IMR-90 (cell line): ENCODE results near the gene RBM23. TPM values are rescaled to one million over a fixed set of nuclear protein-coding genes. Genes with fewer than 3 reads are reported as not detected.

ENCODE experiments used
- ATAC-seq: fragments of 200-7000 bp; cut with Tn5 transposase; 2 replicates; pipeline ENCODE4 v1.9.1; 2020; ENCODE audit warnings: low read depth, mild to moderate bottlenecking, moderate library complexity
- BruUV-seq: library from RNA; stranded (reverse); fragments of 400-500 nt; replicated peaks from 2 replicates; lab custom pipeline; 2021; lab: Mats Ljungman, UMichigan
- CTCF ChIA-PET: fragments of 300-600 bp; formaldehyde crosslinking; extraction: SDS; loops from one replicate; lab custom pipeline; 2021; ENCODE audit warnings: antibody characterized with exemption; lab: Yijun Ruan, JAX
- POLR2A ChIA-PET: fragments of 300-600 bp; sonication (Branson Sonifier 250); formaldehyde crosslinking; loops from one replicate; lab custom pipeline; 2022; ENCODE audit warnings: antibody characterized with exemption; ENCODE audit not compliant: unreplicated experiment; lab: Charles Lee
- DNase-seq: peaks from one replicate; pipeline ENCODE4 v3.0.0; 2013
- H2AFZ ChIP-seq: replicated peaks from 2 replicates; pipeline ENCODE3; 2013; ENCODE audit warnings: low read length, mild to moderate bottlenecking; ENCODE audit not compliant: poor library complexity
- H2AK5ac ChIP-seq: 2 replicates; pipeline ENCODE4 v1.6.1; 2013; ENCODE audit warnings: low read depth, low read length, inconsistent platforms
- H2AK9ac ChIP-seq: replicated peaks from 2 replicates; pipeline ENCODE3; 2013; ENCODE audit warnings: mild to moderate bottlenecking, low read depth, low read length, moderate library complexity; ENCODE audit not compliant: poor library complexity
- H2BK120ac ChIP-seq: 2 replicates; pipeline ENCODE4 v1.6.1; 2013; ENCODE audit warnings: low read depth, low read length, inconsistent platforms
- H2BK15ac ChIP-seq: 3 replicates; pipeline ENCODE4 v1.6.1; 2013; ENCODE audit warnings: low read depth, low read length, inconsistent platforms
- H2BK20ac ChIP-seq: 2 replicates; pipeline ENCODE4 v1.6.1; 2013; ENCODE audit warnings: low read depth, mild to moderate bottlenecking, inconsistent platforms, low read length, moderate library complexity
- H2BK5ac ChIP-seq: 2 replicates; pipeline ENCODE4 v1.6.1; 2013; ENCODE audit warnings: mild to moderate bottlenecking, low read depth, low read length, inconsistent platforms; ENCODE audit not compliant: poor library complexity, severe bottlenecking
- H3K14ac ChIP-seq: replicated peaks from 2 replicates; pipeline ENCODE4 v1.6.1; 2013; ENCODE audit warnings: low read depth, low read length, inconsistent platforms
- H3K18ac ChIP-seq: 2 replicates; pipeline ENCODE4 v1.6.1; 2013; ENCODE audit warnings: low read depth, low read length, control low read depth
- H3K23ac ChIP-seq: 2 replicates; pipeline ENCODE4 v1.6.1; 2013; ENCODE audit warnings: low read depth, low read length, inconsistent platforms
- H3K27ac ChIP-seq: 2 replicates; pipeline ENCODE4 v1.5.1; 2013; ENCODE audit warnings: mild to moderate bottlenecking, control low read depth, low read length; ENCODE audit not compliant: insufficient read depth
- H3K27me3 ChIP-seq: 2 replicates; pipeline ENCODE4 v1.6.1; 2013; ENCODE audit warnings: low read length; ENCODE audit not compliant: control insufficient read depth, insufficient read depth
- H3K36me3 ChIP-seq: 2 replicates; pipeline ENCODE4 v1.6.1; 2013; ENCODE audit warnings: low read length, mixed read lengths; ENCODE audit not compliant: control insufficient read depth, insufficient read depth
- H3K4ac ChIP-seq: 2 replicates; pipeline ENCODE4 v1.6.1; 2013; ENCODE audit warnings: low read depth, low read length, inconsistent platforms
- H3K4me1 ChIP-seq: 2 replicates; pipeline ENCODE4 v1.6.1; 2013; ENCODE audit warnings: low read length, mixed read lengths; ENCODE audit not compliant: control insufficient read depth, insufficient read depth
- H3K4me2 ChIP-seq: 2 replicates; pipeline ENCODE4 v1.6.1; 2013; ENCODE audit warnings: low read depth, mild to moderate bottlenecking, control low read depth, low read length, moderate library complexity
- H3K4me3 ChIP-seq: 2 replicates; pipeline ENCODE4 v1.5.1; 2013; ENCODE audit warnings: low read depth, mild to moderate bottlenecking, control low read depth, low read length, moderate library complexity; ENCODE audit not compliant: insufficient read depth
- H3K56ac ChIP-seq: 2 replicates; pipeline ENCODE4 v1.6.1; 2013; ENCODE audit warnings: low read length, inconsistent platforms; ENCODE audit not compliant: insufficient read depth; ENCODE audit errors: extremely low read depth
- H3K79me1 ChIP-seq, 2 experiments: 2 replicates each; pipeline ENCODE4 v1.6.1; 2013; ENCODE audit warnings: low read length in 2 of 2, inconsistent platforms in 1 of 2, low read depth in 1 of 2
- H3K9ac ChIP-seq: 2 replicates; pipeline ENCODE4 v1.6.1; 2013; ENCODE audit warnings: low read depth, low read length, control low read depth
- H3K9me1 ChIP-seq: 2 replicates; pipeline ENCODE4 v1.6.1; 2013; ENCODE audit warnings: low read length, inconsistent platforms; ENCODE audit not compliant: insufficient read depth
- H3K9me3 ChIP-seq: 2 replicates; pipeline ENCODE4 v1.6.1; 2013; ENCODE audit warnings: low read length; ENCODE audit not compliant: control insufficient read depth, insufficient read depth
- H4K20me1 ChIP-seq: 2 replicates; pipeline ENCODE4 v1.6.1; 2013; ENCODE audit warnings: low read length, inconsistent platforms; ENCODE audit not compliant: insufficient read depth
- H4K5ac ChIP-seq: 2 replicates; pipeline ENCODE4 v1.6.1; 2013; ENCODE audit warnings: mild to moderate bottlenecking, low read depth, low read length, control low read depth
- H4K8ac ChIP-seq, 2 experiments: 2 replicates each; pipeline ENCODE4 v1.6.1; 2013; ENCODE audit warnings: low read depth in 2 of 2, low read length in 2 of 2, control low read depth in 1 of 2, inconsistent platforms in 1 of 2
- H4K91ac ChIP-seq: 2 replicates; pipeline ENCODE4 v1.6.1; 2013; ENCODE audit warnings: low read depth, low read length, inconsistent platforms; ENCODE audit not compliant: insufficient read depth
- BHLHE40 ChIP-seq: fragments of 150-350 bp; IDR thresholded peaks from 2 replicates; pipeline ENCODE4 v1.6.1; 2016; ENCODE audit warnings: mild to moderate bottlenecking, low read depth, low read length
- CEBPB ChIP-seq: IDR thresholded peaks from 2 replicates; pipeline ENCODE4 v1.6.1; 2012; ENCODE audit warnings: low read depth, low read length, improper control_type of control experiment
- CHD1 ChIP-seq: IDR thresholded peaks from 2 replicates; pipeline ENCODE4 v1.6.1; 2012; ENCODE audit warnings: low read depth, low read length, improper control_type of control experiment
- FOS ChIP-seq: fragments of 150-350 bp; IDR thresholded peaks from 2 replicates; pipeline ENCODE4 v1.6.1; 2016; ENCODE audit warnings: low read depth, low read length
- MAFK ChIP-seq: IDR thresholded peaks from 2 replicates; pipeline ENCODE4 v1.6.1; 2012; ENCODE audit warnings: low read depth, low read length, improper control_type of control experiment
- MAZ ChIP-seq: IDR thresholded peaks from 2 replicates; pipeline ENCODE4 v1.6.1; 2012; ENCODE audit warnings: low read depth, mild to moderate bottlenecking, low read length, improper control_type of control experiment, moderate library complexity, borderline replicate concordance
- MXI1 ChIP-seq: IDR thresholded peaks from 2 replicates; pipeline ENCODE4 v1.6.1; 2012; ENCODE audit warnings: low read depth, mild to moderate bottlenecking, low read length, moderate library complexity, borderline replicate concordance
- NFE2L2 ChIP-seq: fragments of 150-350 bp; IDR thresholded peaks from 2 replicates; pipeline ENCODE4 v1.6.1; 2016; ENCODE audit warnings: low read depth, mild to moderate bottlenecking, low read length
- POLR2A ChIP-seq: IDR thresholded peaks from 2 replicates; pipeline ENCODE4 v1.6.1; 2012; ENCODE audit warnings: mild to moderate bottlenecking, low read depth, low read length
- RAD21 ChIP-seq: IDR thresholded peaks from 2 replicates; pipeline ENCODE4 v1.6.1; 2012; ENCODE audit warnings: low read length, improper control_type of control experiment
- RCOR1 ChIP-seq: IDR thresholded peaks from 2 replicates; pipeline ENCODE4 v1.6.1; 2012; ENCODE audit warnings: mild to moderate bottlenecking, low read length, improper control_type of control experiment; ENCODE audit not compliant: insufficient replicate concordance
- RFX5 ChIP-seq: IDR thresholded peaks from 2 replicates; pipeline ENCODE4 v1.8.0; 2012; ENCODE audit warnings: low read depth, mild to moderate bottlenecking, low read length, moderate library complexity
- SMC3 ChIP-seq: fragments of 150-350 bp; IDR thresholded peaks from 2 replicates; pipeline ENCODE4 v1.6.1; 2016; ENCODE audit warnings: low read depth, mild to moderate bottlenecking, antibody characterized with exemption, low read length, moderate library complexity
- WGBS, 2 experiments: methylation state at CpG; one replicate each; pipeline versions ENCODE4 v1.1.5 to v1.1.7; 2013; ENCODE audit warnings: missing lambda C conversion rate in 2 of 2; ENCODE audit not compliant: insufficient read length in 1 of 2; ENCODE audit errors: extremely low coverage in 2 of 2; 5-methylcytosine and 5-hydroxymethylcytosine counted together
- dilution Hi-C: fragments of 300-500 bp; cut with HindIII; formaldehyde crosslinking; loops from one replicate; pipeline ENCODE4 v1.14.3; 2018; ENCODE audit warnings: low sequenced_read_pairs; ENCODE audit not compliant: unreplicated experiment
- in situ Hi-C: fragments of 300-500 bp; cut with MboI; formaldehyde crosslinking; loops from 3 replicates; pipeline ENCODE4 v1.14.3; 2019; ENCODE audit warnings: low sequenced_read_pairs, inconsistent platforms, mixed read lengths
- intact Hi-C: fragments of 100-400 bp; cut with micrococcal nuclease; formaldehyde crosslinking; loops from 2 replicates; pipeline ENCODE4 v1.10.0; 2022
- polyA plus RNA-seq, 3 experiments: library from polyadenylated mRNA; depleted of rRNA; stranded (reverse); fragments of >200 nt; gene quantifications; 2 replicates each; pipeline ENCODE4 v1.2.3, GENCODE V29; 2012; ENCODE audit warnings: low replicate concordance in 1 of 3
- total RNA-seq: library from RNA; depleted of rRNA; stranded (reverse); fragments of >200 nt; gene quantifications from 2 replicates; pipeline ENCODE4 v1.2.3, GENCODE V29; 2012
- TF ChIP-seq, protein P1 (sequence below): fragments of 150-350 bp; IDR thresholded peaks from 2 replicates; pipeline ENCODE4 v1.6.1; 2017; ENCODE audit warnings: mild to moderate bottlenecking, antibody characterized with exemption, low read length, low read depth
- TF ChIP-seq, protein P2 (sequence below): fragments of 150-350 bp; IDR thresholded peaks from 2 replicates; pipeline ENCODE4 v1.6.1; 2016; ENCODE audit warnings: low read depth, mild to moderate bottlenecking, low read length, moderate library complexity, borderline replicate concordance
- TF ChIP-seq, protein P3 (sequence below): conservative IDR thresholded peaks from 2 replicates; pipeline ENCODE4 v1.5.1; 2012; ENCODE audit warnings: mild to moderate bottlenecking, low read depth, low read length, improper control_type of control experiment

RBM23 gene
- total and polyA plus RNA-seq, 2 of the 4 experiments (the other 2 are of a cell fraction), result 44.7 to 375 TPM

DNA sequence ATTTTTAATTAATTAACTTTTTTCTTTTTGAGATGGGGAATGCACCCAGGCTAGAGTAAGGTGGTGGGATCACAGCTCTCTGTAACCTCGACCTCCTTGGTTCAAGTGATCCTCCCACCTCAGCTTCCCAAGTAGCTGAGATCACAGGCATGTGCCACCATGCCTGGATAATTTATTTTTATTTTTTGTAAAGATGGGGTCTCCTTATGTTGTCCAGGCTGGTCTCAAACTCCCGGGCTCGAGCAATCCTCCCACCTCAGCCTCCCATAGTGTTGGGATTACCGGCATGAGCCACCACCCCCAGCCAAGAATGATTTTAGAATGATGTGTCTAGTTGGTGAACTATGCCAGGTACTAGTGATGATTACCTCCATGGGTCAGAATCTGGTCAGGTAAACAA is 54.0 kb downstream of the RBM23 start:
- H4K20me1 ChIP-seq, result no peaks in the 10 kb centered on the region
- CTCF ChIA-PET, result interaction anchor here (1.0 kb wide), 1 partner anchor 53 kb away, joined by 4 read pairs; no protein-coding TSS in a partner anchor
- no CpG with 5 or more reads among the region's 4 CpGs for WGBS, 2 experiments
- no peak overlapping the region for H3K14ac ChIP-seq
- no peak overlapping the region for H3K4me3 ChIP-seq
- no peaks in the 10 kb centered on the region for H3K4me1 ChIP-seq
- H4K8ac ChIP-seq, result no peak overlapping the region
- dilution Hi-C loops (no loop called here), intact Hi-C loops (no loop called here), in situ Hi-C loops (loop anchor here (25.0 kb wide), 1 partner anchor 478 kb away; no protein-coding TSS in a partner anchor)
- no peaks in the 10 kb centered on the region for H3K27me3 ChIP-seq
- no peak overlapping the region for H3K23ac ChIP-seq
- no peak overlapping the region for H2BK120ac ChIP-seq
- H4K91ac ChIP-seq, result no peak overlapping the region
- no TSS peak for BruUV-seq
- H2BK5ac ChIP-seq, result no peak overlapping the region
- DNase-seq, result no peak
- POLR2A ChIA-PET, result no interaction called here
- no peak overlapping the region for H2BK20ac ChIP-seq
- no peaks in the 10 kb centered on the region for H3K79me1 ChIP-seq
- no peak for ATAC-seq
- no peaks in the 10 kb centered on the region for H3K9me1 ChIP-seq
- no peak overlapping the region for H2AFZ ChIP-seq
- no peak overlapping the region for H2AK9ac ChIP-seq
- H3K4me2 ChIP-seq, result no peak overlapping the region
- H3K4ac ChIP-seq, result no peak overlapping the region
- no peak overlapping the region for H3K9ac ChIP-seq
- no peak overlapping the region for H3K18ac ChIP-seq
- no peak overlapping the region for H3K27ac ChIP-seq
- H3K56ac ChIP-seq, result no peak overlapping the region
- H4K5ac ChIP-seq, result no peak overlapping the region
- no peak overlapping the region for H2BK15ac ChIP-seq
- H3K36me3 ChIP-seq, result no peaks in the 10 kb centered on the region
- TF ChIP-seq, protein P1, sequence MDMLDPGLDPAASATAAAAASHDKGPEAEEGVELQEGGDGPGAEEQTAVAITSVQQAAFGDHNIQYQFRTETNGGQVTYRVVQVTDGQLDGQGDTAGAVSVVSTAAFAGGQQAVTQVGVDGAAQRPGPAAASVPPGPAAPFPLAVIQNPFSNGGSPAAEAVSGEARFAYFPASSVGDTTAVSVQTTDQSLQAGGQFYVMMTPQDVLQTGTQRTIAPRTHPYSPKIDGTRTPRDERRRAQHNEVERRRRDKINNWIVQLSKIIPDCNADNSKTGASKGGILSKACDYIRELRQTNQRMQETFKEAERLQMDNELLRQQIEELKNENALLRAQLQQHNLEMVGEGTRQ, result no peak
- TF ChIP-seq RAD21 (no peak), MXI1 (no peak), NFE2L2 (no peak), SMC3 (no peak), RCOR1 (no peak), POLR2A (no peak), BHLHE40 (no peak), CEBPB (no peak), FOS (no peak), CHD1 (no peak), MAFK (no peak), MAZ (no peak), RFX5 (no peak)
- TF ChIP-seq, protein P2, sequence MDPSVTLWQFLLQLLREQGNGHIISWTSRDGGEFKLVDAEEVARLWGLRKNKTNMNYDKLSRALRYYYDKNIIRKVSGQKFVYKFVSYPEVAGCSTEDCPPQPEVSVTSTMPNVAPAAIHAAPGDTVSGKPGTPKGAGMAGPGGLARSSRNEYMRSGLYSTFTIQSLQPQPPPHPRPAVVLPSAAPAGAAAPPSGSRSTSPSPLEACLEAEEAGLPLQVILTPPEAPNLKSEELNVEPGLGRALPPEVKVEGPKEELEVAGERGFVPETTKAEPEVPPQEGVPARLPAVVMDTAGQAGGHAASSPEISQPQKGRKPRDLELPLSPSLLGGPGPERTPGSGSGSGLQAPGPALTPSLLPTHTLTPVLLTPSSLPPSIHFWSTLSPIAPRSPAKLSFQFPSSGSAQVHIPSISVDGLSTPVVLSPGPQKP, result no peak
- TF ChIP-seq, protein P3, sequence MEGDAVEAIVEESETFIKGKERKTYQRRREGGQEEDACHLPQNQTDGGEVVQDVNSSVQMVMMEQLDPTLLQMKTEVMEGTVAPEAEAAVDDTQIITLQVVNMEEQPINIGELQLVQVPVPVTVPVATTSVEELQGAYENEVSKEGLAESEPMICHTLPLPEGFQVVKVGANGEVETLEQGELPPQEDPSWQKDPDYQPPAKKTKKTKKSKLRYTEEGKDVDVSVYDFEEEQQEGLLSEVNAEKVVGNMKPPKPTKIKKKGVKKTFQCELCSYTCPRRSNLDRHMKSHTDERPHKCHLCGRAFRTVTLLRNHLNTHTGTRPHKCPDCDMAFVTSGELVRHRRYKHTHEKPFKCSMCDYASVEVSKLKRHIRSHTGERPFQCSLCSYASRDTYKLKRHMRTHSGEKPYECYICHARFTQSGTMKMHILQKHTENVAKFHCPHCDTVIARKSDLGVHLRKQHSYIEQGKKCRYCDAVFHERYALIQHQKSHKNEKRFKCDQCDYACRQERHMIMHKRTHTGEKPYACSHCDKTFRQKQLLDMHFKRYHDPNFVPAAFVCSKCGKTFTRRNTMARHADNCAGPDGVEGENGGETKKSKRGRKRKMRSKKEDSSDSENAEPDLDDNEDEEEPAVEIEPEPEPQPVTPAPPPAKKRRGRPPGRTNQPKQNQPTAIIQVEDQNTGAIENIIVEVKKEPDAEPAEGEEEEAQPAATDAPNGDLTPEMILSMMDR, result no peak
- no peaks in the 10 kb centered on the region for H3K9me3 ChIP-seq
- H2AK5ac ChIP-seq, result no peak overlapping the region
